GM10266 (cell line): ENCODE results near the gene CLCN4.

Source experiments
- DNase-seq: peaks from one replicate; pipeline ENCODE4 v3.0.0; 2012; ENCODE audit errors: extremely low spot score
- TF ChIP-seq, protein P1 (sequence below): IDR thresholded peaks from 2 replicates; pipeline ENCODE4 v1.5.1; 2012; ENCODE audit warnings: mild to moderate bottlenecking, low read depth; ENCODE audit not compliant: control insufficient read depth, insufficient read depth; ENCODE audit errors: missing control alignments

Gene CLCN4

DNA sequence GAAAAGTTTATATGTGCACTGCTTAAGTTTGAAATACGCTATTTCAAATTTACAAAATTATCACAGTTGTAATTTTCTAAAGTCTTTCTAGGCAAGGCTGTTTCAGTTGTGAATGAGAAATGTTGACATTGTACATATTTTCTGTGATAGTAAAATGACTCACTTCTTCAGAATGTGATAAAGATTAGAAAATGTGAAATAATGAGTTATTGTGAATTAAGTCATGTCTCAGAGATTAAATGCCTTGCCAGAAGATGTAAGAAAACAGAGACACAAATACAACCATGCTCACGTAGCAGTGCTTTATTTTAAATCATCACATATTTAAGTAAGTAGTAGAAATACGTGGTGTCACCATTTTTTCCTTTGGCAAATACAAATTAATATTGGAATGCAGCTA, 768 bp downstream of the CLCN4 start:
- TF ChIP-seq, protein P1, sequence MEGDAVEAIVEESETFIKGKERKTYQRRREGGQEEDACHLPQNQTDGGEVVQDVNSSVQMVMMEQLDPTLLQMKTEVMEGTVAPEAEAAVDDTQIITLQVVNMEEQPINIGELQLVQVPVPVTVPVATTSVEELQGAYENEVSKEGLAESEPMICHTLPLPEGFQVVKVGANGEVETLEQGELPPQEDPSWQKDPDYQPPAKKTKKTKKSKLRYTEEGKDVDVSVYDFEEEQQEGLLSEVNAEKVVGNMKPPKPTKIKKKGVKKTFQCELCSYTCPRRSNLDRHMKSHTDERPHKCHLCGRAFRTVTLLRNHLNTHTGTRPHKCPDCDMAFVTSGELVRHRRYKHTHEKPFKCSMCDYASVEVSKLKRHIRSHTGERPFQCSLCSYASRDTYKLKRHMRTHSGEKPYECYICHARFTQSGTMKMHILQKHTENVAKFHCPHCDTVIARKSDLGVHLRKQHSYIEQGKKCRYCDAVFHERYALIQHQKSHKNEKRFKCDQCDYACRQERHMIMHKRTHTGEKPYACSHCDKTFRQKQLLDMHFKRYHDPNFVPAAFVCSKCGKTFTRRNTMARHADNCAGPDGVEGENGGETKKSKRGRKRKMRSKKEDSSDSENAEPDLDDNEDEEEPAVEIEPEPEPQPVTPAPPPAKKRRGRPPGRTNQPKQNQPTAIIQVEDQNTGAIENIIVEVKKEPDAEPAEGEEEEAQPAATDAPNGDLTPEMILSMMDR: no peak
- DNase-seq: no peak

DNA sequence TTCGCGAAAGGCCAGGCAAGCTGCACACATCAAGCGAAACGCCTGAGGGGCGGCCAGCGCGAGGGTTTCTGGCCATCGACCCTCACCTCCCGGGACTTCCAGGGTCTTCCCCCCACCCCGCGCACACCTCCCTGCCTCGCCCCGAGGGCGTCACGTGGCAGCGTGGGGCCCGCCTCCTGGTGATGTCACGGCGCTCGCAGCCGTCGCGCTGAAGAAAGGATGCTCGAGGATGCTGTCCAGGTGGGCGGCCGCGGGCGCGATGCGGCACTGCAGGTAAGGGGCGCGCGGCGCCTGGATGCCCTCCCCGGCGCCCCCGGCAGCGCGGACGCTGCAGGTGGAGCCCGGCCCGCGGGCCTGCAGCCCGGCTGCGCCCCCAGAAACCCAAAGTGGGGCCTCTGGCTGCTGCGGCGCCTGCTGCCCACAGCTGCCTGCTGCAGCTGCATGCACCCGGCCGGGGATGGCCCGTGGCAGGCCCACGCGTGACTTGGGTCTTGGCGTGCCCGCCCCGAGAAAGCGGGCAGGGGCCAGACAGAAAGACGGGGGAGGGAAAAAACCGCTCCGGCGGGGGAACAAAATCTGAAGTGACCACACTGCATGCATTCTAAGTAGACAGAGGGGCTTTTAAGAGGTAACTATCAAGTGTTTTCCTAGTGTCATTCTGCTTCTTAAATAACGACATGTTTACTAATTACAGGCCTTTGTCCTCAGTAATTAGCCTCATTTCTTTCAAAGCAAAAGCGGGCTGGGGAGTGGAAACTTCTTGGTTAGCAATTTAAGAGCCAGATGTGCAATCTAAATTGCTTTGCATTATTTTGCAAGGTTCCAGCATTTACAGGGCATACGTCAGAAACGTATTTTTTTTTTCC, 1.7 kb downstream of the CLCN4 start:
- TF ChIP-seq, protein P1: no peak
- no peak for DNase-seq

DNA sequence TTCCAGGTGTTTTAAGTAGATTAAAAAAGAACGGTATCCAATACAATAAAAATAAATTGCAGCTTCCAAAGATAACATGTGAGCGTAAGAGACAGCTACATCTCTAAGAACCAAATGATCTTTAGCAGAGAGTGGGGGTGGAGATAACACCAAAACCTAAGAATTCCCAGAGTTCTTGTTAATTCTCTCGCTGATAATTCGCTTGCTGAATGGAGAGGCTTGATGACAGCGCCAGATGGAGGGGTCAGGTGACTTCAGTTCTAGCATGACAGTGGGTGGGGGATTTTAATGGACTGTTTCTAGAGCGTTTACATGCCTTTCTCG, 2.3 kb downstream of the CLCN4 start:
- TF ChIP-seq, protein P1: no peak
- no peak for DNase-seq

DNA sequence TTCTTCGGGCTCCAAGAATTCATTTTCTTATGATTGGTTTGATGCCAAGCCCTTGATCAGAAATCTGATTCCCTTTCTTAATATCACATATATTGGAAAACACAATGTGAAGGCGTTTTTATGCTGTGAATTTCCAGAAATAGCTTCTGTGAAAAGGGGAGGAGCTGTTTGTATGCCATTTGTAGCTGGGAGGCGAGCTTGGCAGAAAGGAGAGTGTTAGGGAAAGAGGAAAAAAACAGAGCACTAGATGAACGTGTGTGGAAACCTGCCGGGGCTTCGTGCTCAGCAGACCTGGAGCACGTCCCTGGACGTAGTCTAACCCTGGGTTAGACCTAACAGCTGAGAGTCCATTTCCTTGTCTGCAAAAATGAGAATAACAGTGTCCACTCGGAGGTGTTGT, 3.4 kb downstream of the CLCN4 start:
- no peak for DNase-seq
- TF ChIP-seq, protein P1: no peak

DNA sequence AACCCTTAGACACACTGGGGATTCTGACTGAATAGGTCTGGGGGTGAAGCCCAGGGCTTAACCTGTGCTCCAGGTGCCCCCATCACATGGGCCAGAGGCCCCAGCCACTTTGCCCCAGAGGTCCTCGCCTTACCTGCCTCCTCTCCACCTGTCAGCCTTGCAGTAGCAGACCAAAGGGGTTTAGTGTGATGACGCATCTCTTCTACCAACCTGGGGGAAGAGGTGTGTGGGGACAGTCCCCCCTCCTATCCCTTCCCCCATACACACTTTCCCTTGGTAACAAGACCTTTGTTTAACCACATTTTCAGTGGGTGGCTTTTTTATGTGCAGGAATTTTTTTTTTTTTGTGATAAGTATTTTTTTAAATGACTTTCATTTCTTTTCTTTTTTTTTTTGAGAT, 6.3 kb downstream of the CLCN4 start:
- TF ChIP-seq, protein P1: no peak
- DNase-seq: no peak

DNA sequence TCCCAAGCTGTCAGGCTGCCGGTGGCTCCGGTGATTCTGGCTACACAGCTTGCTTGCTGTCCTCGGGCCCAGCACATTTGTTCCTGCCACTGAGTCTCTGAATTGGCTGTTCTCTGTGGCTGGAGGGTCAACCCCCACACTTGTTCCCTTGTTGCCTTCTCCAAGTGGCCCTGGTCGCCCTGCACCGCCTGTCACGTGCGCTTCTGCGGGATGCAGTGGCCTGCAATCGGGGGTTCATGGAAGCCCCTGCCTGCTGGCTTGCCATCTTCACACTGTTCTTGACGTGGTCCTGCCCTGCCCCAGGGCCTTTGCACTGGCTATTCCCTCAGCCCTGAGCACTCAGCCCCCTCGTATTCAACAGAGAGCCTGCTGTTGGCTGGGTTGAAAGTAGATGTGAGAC, 8.1 kb downstream of the CLCN4 start:
- no peak for DNase-seq
- TF ChIP-seq, protein P1: no peak

DNA sequence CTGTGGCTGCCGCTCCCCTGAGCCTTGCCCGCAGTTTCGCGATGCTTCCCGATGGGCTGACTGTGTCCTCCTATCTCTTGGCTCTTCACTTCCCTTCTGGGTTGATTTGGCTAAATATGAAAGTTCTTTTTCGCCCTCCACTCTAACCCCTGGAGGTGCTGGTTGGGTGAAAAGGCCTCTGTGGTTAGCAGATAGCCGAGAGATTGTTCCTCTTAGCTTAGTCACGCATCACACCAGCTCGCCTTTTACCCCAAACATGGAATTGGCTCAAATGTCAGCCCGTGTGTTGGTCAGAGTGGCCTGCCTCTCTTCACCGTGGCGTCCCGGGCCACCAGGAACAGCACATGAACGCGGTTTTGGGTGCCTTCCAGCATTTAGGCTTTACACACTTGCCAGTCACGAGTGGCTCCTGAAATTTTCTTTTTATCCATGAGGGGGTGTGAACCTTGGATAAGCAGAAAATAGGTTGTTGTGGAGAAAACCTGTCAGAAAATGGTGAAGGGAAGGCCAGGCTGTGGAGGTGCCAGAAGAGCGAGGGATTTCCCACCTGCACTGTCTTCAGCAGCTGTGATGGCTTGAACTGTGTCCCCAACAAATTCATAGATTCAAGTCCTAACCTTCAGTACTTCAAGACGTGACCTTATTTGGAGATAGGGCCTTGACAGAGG, 8.9 kb downstream of the CLCN4 start:
- DNase-seq: no peak

More for the DNA sequence above, 8.9 kb downstream of the CLCN4 start:
- TF ChIP-seq, protein P1: no peak
